KG1 (cell line): ENCODE data around the gene TMEM60.
"Not testable (repeated sequence)": the region's sequence is repeated elsewhere in the genome, so short reads cannot be mapped to it uniquely, and the experiment has no call there.

Source experiments
- DNase-seq: peaks from one replicate; lab custom pipeline; 2025; lab: John Stamatoyannopoulos, UW

The TMEM60 gene

DNA sequence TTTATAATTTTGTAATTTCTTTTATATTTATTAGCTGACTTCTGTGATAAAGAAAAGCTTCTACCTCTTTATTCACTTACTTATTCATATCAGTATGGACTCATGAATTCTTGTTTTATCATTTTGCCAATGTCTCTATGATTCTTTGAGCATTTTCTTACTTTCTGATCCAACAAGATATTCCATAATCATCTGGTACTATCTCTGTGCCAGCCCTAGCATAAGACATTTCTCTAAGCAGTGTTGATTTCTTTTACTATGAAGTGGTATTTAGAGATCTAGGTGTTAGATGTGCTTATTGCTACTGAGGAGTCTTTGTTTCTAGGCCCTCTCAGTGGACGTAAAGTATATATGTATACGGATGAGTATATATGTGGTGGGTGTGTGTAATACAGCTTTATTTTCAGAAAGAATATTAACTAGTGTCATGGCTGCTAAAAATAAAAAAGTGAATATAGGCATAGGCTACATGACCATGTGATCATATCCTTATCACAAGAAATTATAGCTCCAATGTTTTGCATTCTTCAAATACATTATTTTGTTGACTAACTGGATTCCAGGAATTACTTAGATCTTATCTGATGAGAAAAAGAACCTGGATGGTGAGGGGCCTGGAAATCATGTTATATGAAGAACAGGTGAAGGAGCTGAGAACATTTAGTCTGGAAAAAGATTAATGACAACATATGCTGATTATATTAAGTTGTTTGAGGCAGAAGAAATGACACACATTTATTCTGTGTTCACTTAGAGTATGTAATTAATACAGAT is 13.5 kb upstream of the TMEM60 start:
- no peak for DNase-seq

GRCh38 chr7:77808517-77808916 is 10.3 kb upstream of the TMEM60 start:
- DNase-seq, result no peak

GRCh38 chr7:77806425-77806824 is 8.2 kb upstream of the TMEM60 start:
- no peak for DNase-seq

DNA sequence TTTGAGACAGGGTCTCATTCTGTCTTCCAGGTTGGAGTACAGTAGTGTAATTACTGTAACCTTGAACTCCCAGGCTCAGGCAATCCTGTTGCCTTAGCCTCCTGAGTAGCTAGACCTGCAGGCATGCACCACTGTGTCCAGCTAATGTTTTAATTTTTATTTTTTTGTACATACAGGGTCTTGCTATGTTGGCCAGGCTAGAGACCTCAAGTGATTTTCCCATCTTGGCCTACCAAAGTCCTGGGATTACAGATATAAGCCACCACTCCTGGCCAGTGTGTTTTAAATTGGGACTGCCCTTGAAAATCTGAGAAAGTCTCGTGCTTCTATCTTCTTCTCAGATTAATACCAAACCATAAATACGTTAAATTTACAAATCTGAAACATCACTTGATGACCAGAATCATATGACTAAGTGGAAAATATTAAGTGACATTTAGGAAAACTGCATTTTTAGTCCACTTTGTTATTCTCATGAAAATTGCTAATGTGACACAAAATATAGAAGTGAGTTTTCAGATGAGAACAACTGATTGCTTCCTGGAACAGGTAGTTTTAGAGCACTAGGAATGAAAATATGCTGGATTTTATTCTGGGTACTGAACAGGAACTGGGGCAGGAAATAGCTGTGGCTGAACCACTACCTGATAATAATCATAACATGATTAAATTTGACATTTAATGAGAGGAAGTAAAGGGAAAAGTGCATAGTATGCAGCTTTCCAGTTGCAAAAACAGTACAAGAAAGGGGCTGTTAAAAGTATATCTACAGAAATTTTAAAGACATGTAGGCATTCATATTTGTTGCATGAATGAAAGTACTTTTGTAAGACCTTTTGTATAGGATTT is 4.5 kb upstream of the TMEM60 start:
- DNase-seq, result peak; percentile 17

- no peak for DNase-seq
Observed at GRCh38 chr7:77800730-77801129, 2.5 kb upstream of the TMEM60 start.

- no peak for DNase-seq
Observed at GRCh38 chr7:77800158-77800557, 1.9 kb upstream of the TMEM60 start.

GRCh38 chr7:77799078-77799964 is 1.1 kb upstream of the TMEM60 start:
- DNase-seq, result peak; percentile 22

GRCh38 chr7:77797734-77798393 is 370 bp downstream of the TMEM60 start:
- DNase-seq, result no peak

DNA sequence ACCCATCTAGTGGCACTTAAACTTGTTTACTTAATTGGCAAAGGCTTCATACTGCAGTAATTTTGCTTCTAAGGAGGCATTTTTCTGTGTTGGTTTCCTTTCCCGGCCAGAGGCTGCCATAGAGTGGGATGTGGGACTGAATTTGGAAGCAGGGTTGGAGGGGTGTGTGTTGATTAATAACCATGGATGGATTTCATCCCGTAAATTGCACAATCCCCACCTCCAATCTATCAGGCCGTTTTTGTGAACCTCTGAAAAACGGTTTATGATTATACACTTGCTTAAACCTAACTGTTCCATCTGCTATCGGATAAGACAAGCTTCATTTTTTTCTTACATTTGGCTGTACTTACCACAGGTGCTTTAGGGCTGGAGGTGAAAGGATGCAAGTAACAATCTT is 1.3 kb downstream of the TMEM60 start:
- DNase-seq, result no peak

DNA sequence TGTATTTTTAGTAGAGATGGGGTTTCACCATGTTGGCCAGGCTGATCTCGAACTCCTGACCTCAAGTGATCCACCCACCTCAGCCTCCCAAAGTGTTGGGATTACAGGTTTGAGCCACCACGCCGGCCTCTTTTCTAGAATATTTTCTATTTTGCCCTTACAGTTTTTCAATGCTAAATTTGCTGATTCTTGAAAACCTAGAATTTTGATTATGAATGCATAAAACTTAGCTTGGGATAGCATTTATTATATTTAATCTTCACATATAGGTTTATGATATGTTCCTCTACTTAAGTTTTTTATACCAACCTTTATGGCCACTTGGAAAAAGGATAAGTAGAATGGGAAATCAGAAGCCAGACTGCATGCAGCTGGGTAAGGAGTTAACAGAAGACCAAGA is 2.1 kb downstream of the TMEM60 start:
- DNase-seq, result no peak

GRCh38 chr7:77794000-77794399 is 4.2 kb downstream of the TMEM60 start:
- DNase-seq, result no peak

- DNase-seq, result no peak
Observed at GRCh38 chr7:77791956-77792355, 6.3 kb downstream of the TMEM60 start.

GRCh38 chr7:77791336-77791735 is 6.9 kb downstream of the TMEM60 start:
- no peak for DNase-seq

GRCh38 chr7:77788327-77788902 is 9.8 kb downstream of the TMEM60 start:
- no peak for DNase-seq

DNA sequence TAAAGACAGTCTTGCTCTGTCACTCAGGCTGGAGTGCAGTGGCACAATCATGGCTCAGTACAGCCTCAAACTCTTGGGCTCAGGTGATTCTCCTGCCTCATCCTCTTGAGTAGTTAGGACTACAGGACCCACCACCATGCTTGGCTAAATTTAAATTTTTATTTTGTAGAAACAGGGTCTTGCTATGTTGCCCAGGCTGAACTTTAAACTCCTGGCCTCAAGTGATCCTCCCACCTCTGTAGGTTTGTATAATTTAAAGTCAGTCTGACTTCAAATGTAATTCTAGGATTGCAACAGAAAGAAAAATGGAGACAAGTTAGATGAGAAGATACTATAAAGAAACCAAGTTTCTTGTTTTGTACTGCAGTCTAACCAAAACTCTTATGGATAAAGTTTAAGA is 11.5 kb downstream of the TMEM60 start:
- DNase-seq, result no peak

DNA sequence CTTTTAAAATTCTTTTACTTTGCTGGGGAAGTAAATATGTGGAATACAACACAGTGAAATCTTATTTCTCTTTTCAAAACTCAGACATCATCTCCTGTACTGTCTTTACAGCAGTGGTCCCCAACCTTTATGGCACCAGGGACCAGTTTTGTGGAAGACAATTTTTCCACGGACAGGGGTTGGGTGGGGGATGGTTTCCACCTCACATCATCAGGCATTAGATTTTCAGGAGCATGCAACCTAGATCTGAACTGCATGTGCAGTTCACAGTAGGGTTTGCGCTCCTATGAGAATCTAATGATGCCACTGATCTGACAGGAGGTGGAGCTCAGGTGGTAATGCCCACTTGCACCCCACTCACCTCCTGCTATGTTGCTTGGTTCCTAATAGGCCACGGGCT is 12.2 kb downstream of the TMEM60 start:
- DNase-seq, result no peak

GRCh38 chr7:77784426-77784825 is 13.8 kb downstream of the TMEM60 start:
- not testable (repeated sequence) for DNase-seq

DNA sequence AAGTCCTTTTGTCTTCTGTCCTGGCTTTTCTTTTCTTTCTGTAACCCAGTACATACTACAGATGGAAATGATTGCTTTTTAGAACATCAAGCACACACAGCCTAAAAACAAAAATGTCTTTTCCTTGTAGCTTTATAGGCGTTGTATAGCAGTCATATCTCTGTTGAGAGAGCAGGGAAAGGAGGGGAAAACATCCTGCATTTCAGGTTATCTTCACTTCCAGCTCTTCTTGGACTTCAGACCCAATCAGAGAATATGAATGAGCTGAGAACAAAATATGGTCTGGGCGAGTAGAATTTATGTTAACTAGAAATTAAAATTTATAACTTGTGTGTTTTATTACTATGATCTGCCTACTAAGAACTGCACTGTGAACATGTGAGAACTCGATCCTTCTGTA is 14.7 kb downstream of the TMEM60 start:
- DNase-seq, result no peak

- no peak for DNase-seq
Observed at GRCh38 chr7:77783111-77783510, 15.1 kb downstream of the TMEM60 start.

- DNase-seq, result no peak
Observed at GRCh38 chr7:77782383-77782782, 15.9 kb downstream of the TMEM60 start.

GRCh38 chr7:77778535-77778934 is 19.7 kb downstream of the TMEM60 start:
- no peak for DNase-seq
